Ascending aorta (tissue), 2 donors: ENCODE data around the gene HIGD2A. TPM values are rescaled to one million over a fixed set of nuclear protein-coding genes. Genes with fewer than 3 reads are reported as not detected.

Experiments used
- DNase-seq, 2 donors: peaks; one replicate each; pipeline ENCODE4 v3.0.0-alpha.2; 2019; ENCODE audit warnings: low spot score in 2 of 2
- H3K27ac ChIP-seq, 2 donors: fragments of 200-600 bp; sonication (generic); one replicate each; pipeline ENCODE4 v1.5.1; 2016 to 2017; ENCODE audit warnings: mild to moderate bottlenecking in 1 of 2
- H3K27me3 ChIP-seq: fragments of 200-600 bp; sonication (generic); one replicate; pipeline ENCODE4 v1.5.1; 2017
- H3K36me3 ChIP-seq, 2 donors: fragments of 200-600 bp; sonication (generic); one replicate each; pipeline ENCODE4 v1.5.1; 2016
- H3K4me1 ChIP-seq, 2 donors: fragments of 200-600 bp; sonication (generic); one replicate each; pipeline ENCODE4 v1.5.1; 2016 to 2017; ENCODE audit warnings: mild to moderate bottlenecking in 1 of 2
- H3K4me3 ChIP-seq, 2 donors: fragments of 200-600 bp; sonication (generic); one replicate each; pipeline ENCODE4 v1.5.1; 2016 to 2017; ENCODE audit warnings: mild to moderate bottlenecking in 1 of 2
- H3K9me3 ChIP-seq, 2 donors: fragments of 200-600 bp; sonication (generic); one replicate each; pipeline ENCODE4 v1.5.1; 2016
- intact Hi-C: fragments of 100-400 bp; cut with DNase I; formaldehyde crosslinking; loops from one replicate; pipeline ENCODE4 v1.15.1; 2023
- total RNA-seq: library from RNA; depleted of rRNA; stranded (reverse); fragments of >200 nt; gene quantifications from one replicate; pipeline ENCODE4 v1.1.0, GENCODE V29; 2016
- TF ChIP-seq, protein P1 (sequence below), 3 experiments: fragments of 200-600 bp in 2 of 3; fragments of 450-650 bp in 1 of 3; sonication (generic) in 2 of 3; IDR thresholded peaks; one replicate each; pipeline ENCODE4 v1.5.1; 2016 to 2019; ENCODE audit warnings: antibody characterized with exemption in 3 of 3, mild to moderate bottlenecking in 1 of 3, moderate library complexity in 1 of 3

The HIGD2A gene
- total RNA-seq, 1 donor from 2014 or later, result 36.7 TPM

DNA sequence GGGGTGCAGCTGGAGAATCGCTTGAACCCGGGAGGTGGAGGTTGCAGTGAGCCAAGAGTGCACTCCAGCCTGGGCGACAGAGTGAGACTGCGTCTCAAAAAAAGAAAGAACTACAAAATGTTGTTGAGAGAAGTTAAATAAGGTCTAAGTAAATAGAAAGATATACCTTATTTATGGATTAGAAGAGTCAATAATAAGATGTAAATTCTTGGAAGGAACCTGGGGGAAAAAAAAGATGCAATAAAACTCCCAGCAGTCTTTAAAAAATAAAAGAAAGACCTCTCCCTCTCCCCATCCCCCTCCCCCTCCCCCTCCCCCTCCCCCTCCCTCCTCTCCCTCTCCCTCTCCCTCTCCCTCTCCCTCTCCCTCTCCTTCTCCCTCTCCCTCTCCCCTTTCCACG lies 44.2 kb downstream of the HIGD2A start:
- intact Hi-C loops, result no loop called here
- H3K4me3 ChIP-seq, result no peak overlapping the region
- no peaks in the 10 kb centered on the region for H3K36me3 ChIP-seq

DNA sequence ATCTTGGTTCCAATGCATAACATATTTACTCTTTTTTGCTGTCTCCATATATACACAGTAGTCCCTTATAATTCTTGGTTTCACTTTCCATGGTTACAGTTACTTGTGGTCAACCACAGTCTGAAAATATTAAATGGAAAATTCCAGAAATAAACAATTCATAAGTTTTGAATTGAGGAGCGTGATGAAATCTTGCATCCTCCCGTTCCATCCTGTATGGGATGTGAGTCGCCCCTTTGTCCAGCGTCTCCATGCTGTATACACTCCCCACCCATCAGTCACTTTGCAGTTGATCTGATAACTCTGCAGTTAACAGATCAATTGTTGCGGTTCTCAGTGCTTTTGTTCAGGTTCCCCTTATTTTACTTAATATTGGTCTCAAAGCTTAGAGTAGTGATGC lies 48.1 kb downstream of the HIGD2A start:
- intact Hi-C loops, result no loop called here
- TF ChIP-seq, protein P1, sequence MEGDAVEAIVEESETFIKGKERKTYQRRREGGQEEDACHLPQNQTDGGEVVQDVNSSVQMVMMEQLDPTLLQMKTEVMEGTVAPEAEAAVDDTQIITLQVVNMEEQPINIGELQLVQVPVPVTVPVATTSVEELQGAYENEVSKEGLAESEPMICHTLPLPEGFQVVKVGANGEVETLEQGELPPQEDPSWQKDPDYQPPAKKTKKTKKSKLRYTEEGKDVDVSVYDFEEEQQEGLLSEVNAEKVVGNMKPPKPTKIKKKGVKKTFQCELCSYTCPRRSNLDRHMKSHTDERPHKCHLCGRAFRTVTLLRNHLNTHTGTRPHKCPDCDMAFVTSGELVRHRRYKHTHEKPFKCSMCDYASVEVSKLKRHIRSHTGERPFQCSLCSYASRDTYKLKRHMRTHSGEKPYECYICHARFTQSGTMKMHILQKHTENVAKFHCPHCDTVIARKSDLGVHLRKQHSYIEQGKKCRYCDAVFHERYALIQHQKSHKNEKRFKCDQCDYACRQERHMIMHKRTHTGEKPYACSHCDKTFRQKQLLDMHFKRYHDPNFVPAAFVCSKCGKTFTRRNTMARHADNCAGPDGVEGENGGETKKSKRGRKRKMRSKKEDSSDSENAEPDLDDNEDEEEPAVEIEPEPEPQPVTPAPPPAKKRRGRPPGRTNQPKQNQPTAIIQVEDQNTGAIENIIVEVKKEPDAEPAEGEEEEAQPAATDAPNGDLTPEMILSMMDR (IDR thresholded peaks at IDR 0.05), result no peak
- no peaks in the 10 kb centered on the region for H3K4me1 ChIP-seq
- no peak overlapping the region for H3K27ac ChIP-seq
- H3K27me3 ChIP-seq, result no peaks in the 10 kb centered on the region
- no peaks in the 10 kb centered on the region for H3K36me3 ChIP-seq
- no peak overlapping the region for H3K4me3 ChIP-seq
- no peak for DNase-seq
- no peaks in the 10 kb centered on the region for H3K9me3 ChIP-seq

More for the DNA sequence above, 44.2 kb downstream of the HIGD2A start:
- no peak for DNase-seq
- Histone ChIP-seq H3K9me3 (no peaks in the 10 kb centered on the region), H3K27ac (no peak overlapping the region), H3K4me1 (no peaks in the 10 kb centered on the region), H3K27me3 (no peaks in the 10 kb centered on the region)
- TF ChIP-seq, protein P1 (IDR thresholded peaks at IDR 0.05), result no peak

DNA sequence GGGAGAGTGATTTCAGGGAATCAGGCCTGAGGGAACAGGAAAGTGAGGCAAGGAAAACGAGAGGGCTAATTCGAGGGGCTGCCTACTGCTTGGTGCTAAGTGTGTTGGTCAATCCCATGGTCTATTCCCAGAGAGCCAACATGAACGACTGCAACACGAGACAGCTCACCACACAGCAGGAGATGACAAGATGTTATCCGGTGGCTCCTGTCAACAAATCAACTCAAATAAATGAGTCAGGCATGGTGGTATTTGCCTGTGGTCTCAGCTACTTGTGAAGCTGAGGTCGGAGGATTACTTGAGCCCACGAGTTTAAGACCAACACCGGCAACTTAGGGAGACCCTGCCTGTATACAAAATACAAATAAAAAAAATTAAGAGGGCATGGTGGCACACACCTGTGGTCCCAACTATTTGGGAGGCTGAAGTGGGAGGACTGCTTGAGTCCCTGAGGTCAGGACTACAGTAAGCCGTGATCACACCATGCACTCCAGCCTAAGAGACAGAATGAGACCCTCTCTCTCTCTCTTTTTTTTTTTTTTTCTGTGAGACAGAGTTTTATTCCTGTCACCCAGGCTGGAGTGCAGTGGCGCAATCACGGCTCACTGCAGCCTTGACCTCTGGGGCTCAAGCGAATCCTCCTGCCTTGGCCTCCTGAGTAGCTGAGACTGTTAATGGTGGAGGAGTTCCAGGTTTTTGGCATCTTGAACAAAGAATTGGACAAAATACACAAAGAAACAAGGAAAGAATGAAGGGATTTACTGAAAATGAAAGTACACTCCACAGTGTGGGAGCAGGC lies 50.6 kb downstream of the HIGD2A start:
- H3K27me3 ChIP-seq, result no peaks in the 10 kb centered on the region
- H3K9me3 ChIP-seq, result no peaks in the 10 kb centered on the region
- no peak overlapping the region for H3K27ac ChIP-seq
- no peaks in the 10 kb centered on the region for H3K36me3 ChIP-seq
- H3K4me3 ChIP-seq, result no peak overlapping the region
- intact Hi-C loops, result no loop called here
- no peak for DNase-seq
- no peaks in the 10 kb centered on the region for H3K4me1 ChIP-seq
- TF ChIP-seq, protein P1 (IDR thresholded peaks at IDR 0.05), result no peak

Other genes with a start within 250 kb of the HIGD2A start
- 3.7 TPM for gene SIMC1, start 150.3 kb upstream of the HIGD2A start, total RNA-seq
- 56.2 TPM for gene KIAA1191, start 27.0 kb upstream of the HIGD2A start, total RNA-seq
- gene ARL10, start 23.3 kb upstream of the HIGD2A start, total RNA-seq, result 2.7 TPM
- gene NOP16, start 153 bp upstream of the HIGD2A start, total RNA-seq, result not detected
- gene CLTB, start 27.8 kb downstream of the HIGD2A start, total RNA-seq, result 189 TPM
- 18.7 TPM for gene FAF2, start 59.6 kb downstream of the HIGD2A start, total RNA-seq
- gene RNF44, start 148.7 kb downstream of the HIGD2A start, total RNA-seq, result 24.1 TPM
- gene CDHR2, start 160.6 kb downstream of the HIGD2A start, total RNA-seq, result not detected
- not detected for gene GPRIN1, start 221.4 kb downstream of the HIGD2A start, total RNA-seq
- not detected for gene SNCB, start 241.8 kb downstream of the HIGD2A start, total RNA-seq
- gene EIF4E1B, start 241.9 kb downstream of the HIGD2A start, total RNA-seq, result not detected